ENCODE results near the gene PPP1R12A.
A peak's percentile ranks its signal among the peaks of the same experiment; 100 is the strongest.

PPP1R12A gene

DNA sequence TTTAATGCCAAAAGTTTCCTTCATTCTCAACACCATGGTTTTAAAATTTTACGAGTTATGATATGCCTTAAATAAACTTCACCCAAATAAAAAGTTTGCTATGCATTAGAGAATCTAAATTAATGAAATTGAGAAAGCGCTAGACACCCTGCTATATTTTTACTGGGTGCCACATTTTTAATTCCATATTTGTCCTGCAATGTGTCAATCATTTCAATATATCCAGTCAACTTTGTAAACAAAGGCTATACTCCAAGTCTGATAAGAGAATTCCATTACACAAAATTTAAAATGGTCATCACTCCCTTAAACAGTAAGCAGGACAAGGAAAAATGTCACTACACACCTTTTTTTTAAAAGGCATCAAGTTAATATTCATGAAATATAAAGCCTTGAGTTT lies 1.9 kb downstream of the PPP1R12A start:
- no peak overlapping the region for H2AFZ ChIP-seq (ENCODE audit: low read depth, low read length)
- H3K27me3 ChIP-seq (ENCODE audit: insufficient read depth, low read length) = no peaks in the 10 kb centered on the region
- peaks cover 33% of the 10 kb centered on the region for H3K4me1 ChIP-seq (ENCODE audit: insufficient read depth, low read length)
- H3K9me3 ChIP-seq (ENCODE audit: low read length) = no peaks in the 10 kb centered on the region
- peak overlapping the region; percentile 97 for H3K4me3 ChIP-seq (ENCODE audit: low read length)
- no peaks in the 10 kb centered on the region for H3K36me3 ChIP-seq (ENCODE audit: insufficient read depth, low read length)

DNA sequence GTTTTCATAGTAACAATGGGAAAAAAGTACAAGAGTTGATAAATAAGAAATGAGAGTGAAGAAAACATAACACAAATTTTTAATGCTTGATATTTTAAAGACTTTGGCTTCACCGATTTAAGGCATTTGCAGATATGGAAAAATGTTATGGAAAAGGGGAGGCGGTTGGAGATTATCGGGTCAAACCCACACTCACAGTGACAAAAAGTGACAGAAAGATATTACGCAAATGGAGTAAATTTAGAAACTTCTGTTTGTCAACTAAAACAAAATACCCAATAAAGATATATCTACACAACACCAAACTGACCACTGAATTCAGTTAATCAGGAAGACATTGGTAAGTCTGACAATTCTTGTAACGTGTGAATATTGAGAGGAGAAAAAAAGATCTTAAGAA lies 2.5 kb downstream of the PPP1R12A start:
- Histone ChIP-seq H2AFZ (ENCODE audit: low read depth, low read length) (no peak overlapping the region), H3K27me3 (ENCODE audit: insufficient read depth, low read length) (no peaks in the 10 kb centered on the region), H3K4me3 (ENCODE audit: low read length) (peak overlapping the region; percentile 97), H3K4me1 (ENCODE audit: insufficient read depth, low read length) (peaks cover 33% of the 10 kb centered on the region), H3K36me3 (ENCODE audit: insufficient read depth, low read length) (no peaks in the 10 kb centered on the region), H3K9me3 (ENCODE audit: low read length) (no peaks in the 10 kb centered on the region)

DNA sequence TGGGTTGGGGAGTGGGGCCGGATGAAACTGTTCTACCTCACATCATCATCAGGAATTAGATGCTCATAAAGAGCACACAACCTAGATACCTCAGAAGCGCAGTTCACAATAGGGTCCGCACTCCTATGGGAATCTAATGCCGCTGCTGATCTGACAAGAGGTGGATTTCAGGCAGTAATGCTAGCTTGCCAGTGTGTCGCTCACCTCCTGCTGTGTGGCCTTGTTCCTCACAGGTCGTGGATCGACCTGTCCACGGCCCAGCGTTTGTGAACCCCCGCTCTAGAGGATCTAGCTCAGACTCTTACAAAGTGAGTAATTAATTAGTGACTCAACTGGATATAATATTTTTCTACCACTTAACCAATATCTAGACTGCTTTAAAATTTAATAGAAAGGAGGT lies 5.8 kb downstream of the PPP1R12A start:
- no peaks in the 10 kb centered on the region for H3K36me3 ChIP-seq (ENCODE audit: insufficient read depth, low read length)
- H3K4me3 ChIP-seq (ENCODE audit: low read length) = no peak overlapping the region
- no peaks in the 10 kb centered on the region for H3K9me3 ChIP-seq (ENCODE audit: low read length)
- no peak overlapping the region for H2AFZ ChIP-seq (ENCODE audit: low read depth, low read length)
- peaks cover 33% of the 10 kb centered on the region for H3K4me1 ChIP-seq (ENCODE audit: insufficient read depth, low read length)
- no peaks in the 10 kb centered on the region for H3K27me3 ChIP-seq (ENCODE audit: insufficient read depth, low read length)

DNA sequence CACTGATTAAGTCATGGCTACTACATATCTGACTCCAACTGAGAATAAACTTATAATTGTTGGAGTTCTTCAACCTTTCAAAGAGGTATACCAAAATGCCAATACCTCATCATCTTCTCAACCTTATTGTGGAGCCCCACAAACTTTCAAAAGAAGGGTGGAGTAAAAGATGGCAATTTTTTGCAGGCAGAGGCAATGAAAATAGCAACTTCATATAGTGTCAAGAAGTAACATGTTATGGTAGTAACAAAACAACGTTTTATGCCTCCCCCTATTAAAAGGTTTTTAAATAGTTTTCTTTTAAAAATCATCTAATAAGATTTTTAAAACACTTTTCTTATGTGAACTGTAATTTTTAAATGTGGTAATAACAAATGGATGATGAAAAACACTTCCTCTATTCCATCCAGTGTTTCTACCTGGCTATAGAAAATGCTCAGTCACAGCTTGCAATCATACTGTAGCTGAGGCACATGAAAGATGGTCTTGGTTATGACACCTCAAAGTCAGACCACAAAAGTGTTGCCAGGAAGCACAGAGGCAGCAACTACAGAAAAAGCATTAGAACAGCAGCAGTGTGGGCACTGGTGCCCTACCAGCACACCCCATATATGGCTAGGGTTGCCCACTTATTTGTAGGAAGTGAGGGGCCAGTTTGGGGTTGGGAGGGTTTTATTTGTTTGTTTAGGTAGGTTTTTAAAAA lies 7.0 kb downstream of the PPP1R12A start:
- Histone ChIP-seq H2AFZ (ENCODE audit: low read depth, low read length) (no peak overlapping the region), H3K36me3 (ENCODE audit: insufficient read depth, low read length) (no peaks in the 10 kb centered on the region), H3K27me3 (ENCODE audit: insufficient read depth, low read length) (no peaks in the 10 kb centered on the region), H3K9me3 (ENCODE audit: low read length) (no peaks in the 10 kb centered on the region), H3K4me3 (ENCODE audit: low read length) (no peak overlapping the region), H3K4me1 (ENCODE audit: insufficient read depth, low read length) (peaks cover 27% of the 10 kb centered on the region)

DNA sequence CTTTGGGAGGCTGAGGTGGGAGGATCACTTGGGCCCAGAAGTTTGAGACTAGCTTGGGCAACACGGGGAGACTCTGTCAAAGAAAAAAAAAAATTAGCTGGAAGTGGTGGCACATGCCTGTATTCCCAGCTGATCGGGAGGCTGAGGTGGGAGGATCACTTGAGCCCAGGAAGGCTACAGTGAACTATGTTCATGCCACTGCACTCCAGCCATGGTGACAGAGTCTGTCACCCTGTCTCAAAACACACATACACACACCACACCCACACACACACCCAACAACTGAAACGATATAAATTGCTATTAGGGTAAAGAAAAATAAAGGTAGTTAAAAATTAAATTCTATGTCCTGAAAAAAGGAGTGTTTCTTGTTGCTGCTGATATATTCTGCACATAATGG lies 7.9 kb downstream of the PPP1R12A start:
- H3K4me3 ChIP-seq (ENCODE audit: low read length) = no peak overlapping the region
- H3K4me1 ChIP-seq (ENCODE audit: insufficient read depth, low read length) = peaks cover 17% of the 10 kb centered on the region
- no peaks in the 10 kb centered on the region for H3K36me3 ChIP-seq (ENCODE audit: insufficient read depth, low read length)
- H2AFZ ChIP-seq (ENCODE audit: low read depth, low read length) = no peak overlapping the region
- no peaks in the 10 kb centered on the region for H3K27me3 ChIP-seq (ENCODE audit: insufficient read depth, low read length)
- H3K9me3 ChIP-seq (ENCODE audit: low read length) = no peaks in the 10 kb centered on the region

DNA sequence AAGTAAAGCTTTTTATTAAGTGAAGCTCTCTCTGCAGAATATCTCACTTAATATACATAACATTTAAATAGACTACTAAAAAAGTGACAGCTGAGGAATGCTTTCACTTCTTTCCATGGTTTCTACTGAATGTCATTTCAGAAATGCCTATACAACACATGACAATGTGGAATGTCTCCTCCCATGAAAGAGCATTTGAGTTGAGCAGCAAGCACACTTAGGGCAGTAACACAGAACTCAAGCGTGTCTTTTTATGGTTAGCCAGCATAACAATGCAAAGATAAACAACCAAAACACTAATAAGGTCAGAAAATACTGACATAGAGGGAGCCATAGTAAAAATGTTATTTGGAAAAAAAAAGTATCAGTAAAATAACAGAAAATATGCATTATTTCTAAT lies 9.4 kb downstream of the PPP1R12A start:
- Histone ChIP-seq H3K9me3 (ENCODE audit: low read length) (no peaks in the 10 kb centered on the region), H3K4me1 (ENCODE audit: insufficient read depth, low read length) (peaks cover 10% of the 10 kb centered on the region), H3K27me3 (ENCODE audit: insufficient read depth, low read length) (no peaks in the 10 kb centered on the region), H2AFZ (ENCODE audit: low read depth, low read length) (no peak overlapping the region), H3K36me3 (ENCODE audit: insufficient read depth, low read length) (no peaks in the 10 kb centered on the region), H3K4me3 (ENCODE audit: low read length) (no peak overlapping the region)

DNA sequence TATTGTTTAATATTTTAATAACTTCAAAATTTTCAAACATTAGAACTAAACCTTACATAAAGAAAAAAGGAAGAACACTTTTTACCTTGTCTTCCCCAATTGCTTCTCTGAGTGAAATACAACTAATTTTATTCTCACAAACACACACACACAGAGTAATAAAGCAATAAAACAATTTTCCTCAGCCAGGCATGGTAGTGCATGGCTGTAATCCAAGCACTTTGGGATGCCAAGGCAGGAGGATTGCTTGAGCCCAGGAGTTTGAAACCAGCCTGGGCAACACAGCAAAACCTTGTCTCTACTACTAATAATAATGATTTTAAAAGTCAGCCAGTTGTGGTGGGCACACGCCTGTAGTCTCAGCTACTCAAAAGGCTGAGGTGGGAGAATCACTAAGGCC lies 13.1 kb downstream of the PPP1R12A start:
- Histone ChIP-seq H3K4me3 (ENCODE audit: low read length) (no peak overlapping the region), H2AFZ (ENCODE audit: low read depth, low read length) (no peak overlapping the region), H3K9me3 (ENCODE audit: low read length) (no peaks in the 10 kb centered on the region), H3K27me3 (ENCODE audit: insufficient read depth, low read length) (no peaks in the 10 kb centered on the region), H3K4me1 (ENCODE audit: insufficient read depth, low read length) (peaks cover 10% of the 10 kb centered on the region), H3K36me3 (ENCODE audit: insufficient read depth, low read length) (peaks cover 2% of the 10 kb centered on the region)

DNA sequence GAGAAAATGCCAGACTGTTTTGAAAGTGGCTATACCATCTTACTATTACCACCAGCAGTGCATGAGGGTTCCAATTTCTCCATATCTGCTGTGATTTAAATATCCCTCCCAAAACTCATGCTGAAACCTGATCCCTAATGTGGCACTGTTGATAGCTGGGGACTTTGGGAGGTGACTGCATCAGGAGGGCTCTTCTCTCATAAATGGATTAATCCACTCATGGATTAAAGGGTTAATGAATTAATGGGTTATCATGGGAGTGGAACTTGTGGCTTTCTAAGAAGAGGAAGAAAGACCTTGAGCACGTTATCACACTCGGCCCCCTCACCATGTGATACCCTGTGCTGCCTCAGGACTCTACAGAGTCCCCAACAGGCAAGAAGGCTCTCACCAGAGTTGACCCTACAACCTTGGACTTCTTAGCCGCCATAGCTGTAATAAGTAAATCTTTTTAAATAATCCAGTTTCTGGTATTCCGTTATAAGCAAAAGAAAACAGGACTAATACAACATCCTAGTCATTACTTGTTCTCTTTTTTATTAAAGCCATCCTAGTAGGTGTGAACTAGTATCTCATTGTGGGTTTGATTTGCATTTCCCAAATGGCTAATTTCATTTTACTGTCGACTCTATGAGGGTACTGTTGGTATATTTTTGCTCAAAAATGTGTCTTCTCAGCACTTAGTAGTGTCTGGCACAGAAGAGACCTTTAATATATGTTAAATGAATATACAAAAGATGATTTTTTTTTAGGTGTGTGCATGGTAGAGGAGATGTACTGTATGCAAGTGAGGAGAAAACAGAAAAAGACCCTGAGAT lies 14.3 kb downstream of the PPP1R12A start:
- no peaks in the 10 kb centered on the region for H3K9me3 ChIP-seq (ENCODE audit: low read length)
- H3K4me1 ChIP-seq (ENCODE audit: insufficient read depth, low read length) = peaks cover 3% of the 10 kb centered on the region
- H2AFZ ChIP-seq (ENCODE audit: low read depth, low read length) = no peak overlapping the region
- no peaks in the 10 kb centered on the region for H3K27me3 ChIP-seq (ENCODE audit: insufficient read depth, low read length)
- peaks cover 2% of the 10 kb centered on the region for H3K36me3 ChIP-seq (ENCODE audit: insufficient read depth, low read length)
- H3K4me3 ChIP-seq (ENCODE audit: low read length) = no peak overlapping the region

DNA sequence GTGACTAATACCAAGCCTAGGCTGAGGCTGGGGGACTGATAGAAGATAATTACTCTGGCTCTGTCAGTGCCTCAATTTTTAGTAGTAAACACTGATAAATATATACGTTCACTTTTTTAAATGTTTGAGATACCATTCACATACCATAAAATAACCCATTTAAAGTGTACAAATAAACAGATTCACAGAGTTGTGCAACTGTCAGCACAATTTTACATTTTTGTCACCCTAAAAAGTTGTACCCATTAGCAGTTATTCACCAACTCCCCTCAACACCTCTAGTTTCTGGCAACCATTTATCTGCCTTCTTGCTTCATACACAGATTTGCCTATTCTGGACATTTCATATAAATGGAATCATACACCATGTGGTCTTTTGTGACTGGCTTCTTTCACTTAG lies 15.1 kb downstream of the PPP1R12A start:
- no peak overlapping the region for H3K4me3 ChIP-seq (ENCODE audit: low read length)
- H3K9me3 ChIP-seq (ENCODE audit: low read length) = no peaks in the 10 kb centered on the region
- H3K4me1 ChIP-seq (ENCODE audit: insufficient read depth, low read length) = no peaks in the 10 kb centered on the region
- H3K27me3 ChIP-seq (ENCODE audit: insufficient read depth, low read length) = no peaks in the 10 kb centered on the region
- peaks cover 2% of the 10 kb centered on the region for H3K36me3 ChIP-seq (ENCODE audit: insufficient read depth, low read length)
- no peak overlapping the region for H2AFZ ChIP-seq (ENCODE audit: low read depth, low read length)

DNA sequence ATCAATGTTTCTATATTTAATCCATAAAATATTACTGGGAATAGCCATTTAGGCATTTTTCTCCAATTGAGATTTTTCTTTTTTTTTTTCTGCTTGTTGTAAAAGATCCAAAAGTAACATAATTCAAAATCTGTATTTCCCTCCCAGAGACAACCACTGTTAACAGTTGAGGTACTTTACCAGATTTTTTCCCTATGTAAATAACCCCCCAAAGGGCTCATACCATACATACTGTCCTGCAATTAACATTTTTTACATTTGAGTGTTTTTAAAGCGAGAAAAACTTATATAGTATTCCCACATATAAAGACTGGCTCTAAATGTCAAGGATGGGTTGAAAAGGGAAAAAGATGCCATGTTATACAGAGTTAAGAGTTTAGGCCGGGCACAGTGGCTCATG lies 18.1 kb downstream of the PPP1R12A start:
- peaks cover 2% of the 10 kb centered on the region for H3K36me3 ChIP-seq (ENCODE audit: insufficient read depth, low read length)
- no peaks in the 10 kb centered on the region for H3K27me3 ChIP-seq (ENCODE audit: insufficient read depth, low read length)
- H3K9me3 ChIP-seq (ENCODE audit: low read length) = no peaks in the 10 kb centered on the region
- no peaks in the 10 kb centered on the region for H3K4me1 ChIP-seq (ENCODE audit: insufficient read depth, low read length)
- H3K4me3 ChIP-seq (ENCODE audit: low read length) = no peak overlapping the region
- H2AFZ ChIP-seq (ENCODE audit: low read depth, low read length) = no peak overlapping the region

DNA sequence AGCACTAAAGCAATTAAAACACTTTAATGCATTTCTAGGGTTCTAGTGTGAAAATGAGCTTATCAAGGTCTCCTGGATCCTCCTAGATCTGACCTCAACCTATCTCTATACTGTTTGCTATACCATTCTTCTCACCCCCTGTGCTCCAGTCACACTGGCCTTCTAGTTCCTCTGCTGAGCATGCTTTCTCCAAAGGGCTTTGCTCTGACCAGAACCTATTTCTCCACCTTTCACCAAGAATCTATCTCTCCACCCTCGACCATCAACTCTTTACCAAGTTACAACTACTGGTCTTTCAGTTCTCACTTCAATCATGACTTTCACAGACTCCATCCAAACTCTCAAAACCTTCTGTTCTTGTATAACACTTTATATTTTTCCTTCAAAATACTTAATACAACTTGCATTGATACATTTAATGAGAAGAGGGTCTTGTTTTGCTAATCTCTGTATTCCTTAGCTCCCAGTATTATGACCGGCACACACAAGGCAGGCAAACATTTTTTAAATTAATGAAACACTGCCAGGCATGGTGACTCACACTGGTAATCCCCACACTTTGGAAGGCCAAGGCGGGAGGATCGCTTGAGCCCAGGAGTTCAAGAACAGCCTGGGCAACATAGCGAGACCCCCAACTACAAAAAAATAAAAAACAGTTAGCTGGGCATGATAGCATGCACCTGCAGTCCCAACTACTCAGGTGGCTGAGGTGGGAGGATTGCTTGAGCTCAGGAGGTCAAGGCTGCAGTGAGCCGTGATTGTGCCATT lies 22.8 kb downstream of the PPP1R12A start:
- Histone ChIP-seq H3K4me1 (ENCODE audit: insufficient read depth, low read length) (no peaks in the 10 kb centered on the region), H3K9me3 (ENCODE audit: low read length) (no peaks in the 10 kb centered on the region), H2AFZ (ENCODE audit: low read depth, low read length) (no peak overlapping the region), H3K27me3 (ENCODE audit: insufficient read depth, low read length) (no peaks in the 10 kb centered on the region), H3K36me3 (ENCODE audit: insufficient read depth, low read length) (no peaks in the 10 kb centered on the region), H3K4me3 (ENCODE audit: low read length) (no peak overlapping the region)

DNA sequence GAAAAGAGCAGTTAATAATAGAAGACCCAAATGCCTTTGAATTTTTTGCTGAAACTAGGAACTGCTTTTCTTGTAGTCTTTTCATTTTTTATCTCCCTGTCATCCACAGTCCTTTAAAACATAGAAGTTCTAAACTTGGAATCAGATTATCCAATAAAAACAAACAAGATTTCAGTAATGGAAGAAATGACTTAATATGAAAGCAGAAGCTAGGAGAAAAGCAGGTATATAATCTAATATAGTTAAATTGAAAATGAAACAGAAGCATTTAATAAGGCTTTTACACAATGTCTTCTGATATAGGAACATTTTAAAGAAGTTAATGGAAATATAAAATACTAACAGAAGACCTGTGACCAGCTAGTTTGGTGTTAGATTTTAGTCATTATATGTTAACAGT lies 26.5 kb downstream of the PPP1R12A start:
- no peaks in the 10 kb centered on the region for H3K36me3 ChIP-seq (ENCODE audit: insufficient read depth, low read length)
- no peaks in the 10 kb centered on the region for H3K4me1 ChIP-seq (ENCODE audit: insufficient read depth, low read length)
- H3K9me3 ChIP-seq (ENCODE audit: low read length) = no peaks in the 10 kb centered on the region
- no peak overlapping the region for H2AFZ ChIP-seq (ENCODE audit: low read depth, low read length)
- H3K4me3 ChIP-seq (ENCODE audit: low read length) = no peak overlapping the region
- H3K27me3 ChIP-seq (ENCODE audit: insufficient read depth, low read length) = no peaks in the 10 kb centered on the region

DNA sequence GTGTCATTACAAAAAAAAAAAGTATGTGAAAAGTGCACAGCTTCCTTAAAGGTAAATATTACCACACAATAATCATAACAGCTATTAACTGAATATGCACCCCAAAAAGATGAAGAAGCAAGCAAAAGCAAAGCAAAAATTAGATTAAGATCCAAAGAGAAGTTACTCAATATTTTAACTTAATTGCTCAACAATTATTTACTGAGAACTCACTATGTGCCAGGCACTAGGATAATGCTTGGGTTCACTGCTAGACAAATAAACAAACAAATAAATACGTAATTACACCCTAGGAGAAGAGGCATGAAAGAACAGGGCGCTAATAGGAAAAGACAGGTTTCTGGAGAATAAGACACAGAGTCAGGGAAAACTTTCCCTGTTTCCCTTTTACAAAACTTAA lies 33.4 kb downstream of the PPP1R12A start:
- no peak overlapping the region for H2AFZ ChIP-seq (ENCODE audit: low read depth, low read length)
- peaks cover 3% of the 10 kb centered on the region for H3K4me1 ChIP-seq (ENCODE audit: insufficient read depth, low read length)
- no peak overlapping the region for H3K4me3 ChIP-seq (ENCODE audit: low read length)
- no peaks in the 10 kb centered on the region for H3K9me3 ChIP-seq (ENCODE audit: low read length)
- no peaks in the 10 kb centered on the region for H3K36me3 ChIP-seq (ENCODE audit: insufficient read depth, low read length)
- no peaks in the 10 kb centered on the region for H3K27me3 ChIP-seq (ENCODE audit: insufficient read depth, low read length)

Measured in neuron (in vitro differentiated cells).